HG02588 (cell line): ENCODE measurements around the gene ILDR1.

Experiments used
- ATAC-seq: cut with Tn5 transposase; IDR thresholded peaks from one replicate; pipeline ENCODE4 v1.9.1; 2021; ENCODE audit warnings: mild to moderate bottlenecking, moderate library complexity; ENCODE audit not compliant: unreplicated experiment

ILDR1 gene

DNA sequence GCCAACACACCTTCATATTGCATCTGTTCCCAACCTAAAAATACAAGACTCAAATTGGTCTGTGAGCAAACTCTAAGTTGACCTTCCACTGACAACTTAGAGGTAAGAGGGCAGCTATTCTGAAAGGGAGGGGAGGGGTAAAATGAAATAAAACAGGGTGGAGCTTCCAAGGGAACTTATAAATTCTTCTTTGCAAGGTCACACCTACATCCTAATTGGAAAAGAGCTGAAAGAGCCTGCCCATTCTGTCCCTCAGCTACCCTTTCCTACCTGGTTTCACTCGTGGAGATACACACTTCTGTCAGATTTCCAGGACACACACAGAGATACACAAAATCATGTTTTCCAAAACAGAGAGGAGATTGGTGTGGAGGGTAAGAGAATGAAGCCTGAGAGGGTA lies 1.0 kb downstream of the ILDR1 start:
- ATAC-seq, result no peak

DNA sequence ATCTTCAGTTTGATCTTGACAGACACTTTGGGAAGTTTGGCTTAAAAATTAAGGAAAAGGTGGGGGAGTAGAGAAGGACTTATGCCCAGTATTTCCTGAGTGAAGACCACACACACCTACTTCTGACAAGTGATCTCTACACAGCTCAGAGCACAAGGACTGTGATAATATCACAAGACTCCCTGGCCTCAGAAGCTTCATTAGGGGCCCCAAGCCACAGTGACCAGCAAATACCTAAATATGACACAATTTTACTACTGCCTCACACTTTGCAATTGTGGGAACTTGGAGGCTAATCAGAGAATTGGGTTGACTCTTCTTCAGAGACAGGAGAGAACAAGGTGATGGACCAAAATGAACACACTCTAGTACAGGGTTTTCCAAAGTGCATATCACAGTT lies 2.6 kb downstream of the ILDR1 start:
- ATAC-seq, result no peak

- peak; percentile 76 for ATAC-seq
Observed at GRCh38 chr3:122014741-122015140, 7.3 kb downstream of the ILDR1 start.

- no peak for ATAC-seq
Observed at GRCh38 chr3:122013448-122013925, 8.6 kb downstream of the ILDR1 start.

GRCh38 chr3:122012821-122013220 lies 9.2 kb downstream of the ILDR1 start:
- no peak for ATAC-seq

DNA sequence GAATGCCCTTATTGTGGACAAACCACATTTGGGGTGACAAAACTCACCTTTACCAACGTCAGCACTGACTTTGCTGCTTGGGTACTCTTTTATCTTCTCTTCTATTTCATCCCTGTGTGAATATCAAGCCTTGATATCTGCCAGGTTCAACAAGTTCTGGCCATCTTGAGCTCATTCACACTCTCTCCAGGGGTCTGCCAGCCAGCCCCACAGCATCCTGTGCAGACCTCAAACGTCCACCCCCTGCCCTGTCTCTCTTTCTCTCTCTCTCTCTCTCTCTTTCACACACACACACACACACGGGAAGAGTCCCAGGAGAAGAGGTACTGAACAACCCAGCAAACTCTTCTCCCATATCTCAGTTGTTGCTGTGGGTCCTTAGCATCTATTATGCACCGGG lies 10.7 kb downstream of the ILDR1 start:
- ATAC-seq, result no peak

DNA sequence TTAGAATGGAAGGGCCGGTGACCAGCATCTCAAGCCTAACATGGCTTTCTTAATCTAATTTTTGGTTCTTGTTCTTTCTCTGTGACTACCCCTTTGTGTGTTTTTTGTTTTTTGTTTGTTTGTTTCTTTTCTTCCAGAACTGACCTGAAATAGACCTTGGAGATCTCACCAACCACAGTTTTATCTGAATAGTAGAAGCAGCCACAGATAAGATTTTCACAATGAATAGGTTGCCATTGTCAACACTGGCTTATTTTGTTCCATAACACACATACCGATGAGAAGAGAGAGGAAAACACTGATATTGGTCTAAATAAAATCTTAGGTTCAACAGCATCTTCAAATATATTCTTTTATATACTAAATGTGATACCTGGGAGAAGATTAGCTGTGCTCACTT lies 11.5 kb downstream of the ILDR1 start:
- ATAC-seq, result no peak

- ATAC-seq, result no peak
Observed at GRCh38 chr3:122008166-122008565, 13.9 kb downstream of the ILDR1 start.

GRCh38 chr3:122006267-122006666 lies 15.8 kb downstream of the ILDR1 start:
- ATAC-seq, result no peak

GRCh38 chr3:122004991-122005565 lies 17.0 kb downstream of the ILDR1 start:
- peak; percentile 59 for ATAC-seq

DNA sequence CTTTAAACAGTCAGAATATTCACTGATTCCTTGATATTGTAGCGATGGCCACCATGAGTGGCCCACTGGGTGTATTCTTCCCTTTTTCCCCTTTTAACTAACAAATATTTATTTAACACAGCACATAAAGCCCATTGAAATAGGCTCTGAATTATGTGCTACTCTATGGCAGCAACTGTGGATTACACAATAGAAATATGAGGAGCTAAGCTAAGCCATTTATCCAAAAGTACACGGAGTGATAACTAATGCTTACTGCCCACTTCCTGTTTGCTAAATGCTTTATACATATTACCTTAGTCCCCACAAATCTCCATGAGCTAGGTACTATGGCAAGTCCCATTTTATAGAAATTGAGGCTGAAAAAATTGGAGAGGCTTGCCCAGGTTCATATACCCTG lies 17.9 kb downstream of the ILDR1 start:
- no peak for ATAC-seq

DNA sequence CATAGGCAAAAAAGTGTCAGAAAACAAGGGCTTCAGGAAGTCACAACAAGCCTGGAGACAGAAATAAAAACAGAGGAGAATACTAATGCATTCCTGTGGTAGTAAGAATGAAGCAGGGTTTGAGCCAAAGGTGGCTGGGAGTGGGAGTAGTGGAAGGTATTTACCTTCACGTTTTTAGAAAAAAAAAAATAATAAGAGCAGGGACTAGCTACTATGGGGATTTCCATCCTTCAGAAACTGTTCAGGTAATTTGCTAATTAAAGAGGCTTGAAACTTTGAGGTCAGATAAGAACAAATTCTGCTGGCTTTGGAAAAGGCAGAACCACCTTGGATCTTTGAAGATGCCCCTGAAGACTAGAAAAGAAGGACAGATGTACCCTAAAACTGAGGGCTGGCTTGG lies 18.4 kb downstream of the ILDR1 start:
- no peak for ATAC-seq

- no peak for ATAC-seq
Observed at GRCh38 chr3:122003112-122003511, 18.9 kb downstream of the ILDR1 start.

GRCh38 chr3:122002611-122003010 lies 19.4 kb downstream of the ILDR1 start:
- ATAC-seq, result no peak

- ATAC-seq, result no peak
Observed at GRCh38 chr3:122001892-122002291, 20.2 kb downstream of the ILDR1 start.

- no peak for ATAC-seq
Observed at GRCh38 chr3:122000936-122001605, 21.0 kb downstream of the ILDR1 start.

GRCh38 chr3:121999931-122000330 lies 22.1 kb downstream of the ILDR1 start:
- no peak for ATAC-seq

- ATAC-seq, result no peak
Observed at GRCh38 chr3:121998611-121999473, 23.2 kb downstream of the ILDR1 start.

DNA sequence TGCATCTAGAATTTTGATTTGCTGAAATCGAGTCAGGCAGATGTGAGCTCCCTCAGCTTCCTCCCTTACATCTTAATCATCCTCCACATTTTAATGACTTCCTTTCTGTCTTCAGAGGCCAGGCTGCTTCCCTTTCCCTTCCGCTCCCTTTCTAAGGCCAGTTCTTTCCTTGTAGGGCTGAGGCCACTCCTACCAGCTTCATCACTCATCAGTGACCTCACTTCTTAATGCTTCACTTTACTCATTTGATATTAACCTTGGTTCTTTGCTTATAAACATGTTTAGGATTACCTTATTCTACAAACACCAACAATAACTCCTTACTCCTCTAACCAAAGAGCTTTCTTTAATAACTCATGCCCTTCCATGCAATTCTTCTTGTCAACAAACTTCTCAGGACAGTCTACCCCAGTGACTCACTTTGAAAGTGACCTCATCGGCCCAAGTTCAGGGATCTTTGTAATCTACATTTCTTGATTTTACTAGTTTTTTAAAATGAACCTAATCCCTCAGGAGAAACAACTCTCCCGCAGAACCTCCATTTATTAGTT lies 23.9 kb downstream of the ILDR1 start:
- no peak for ATAC-seq

GRCh38 chr3:121997372-121997771 lies 24.7 kb downstream of the ILDR1 start:
- peak; percentile 23 for ATAC-seq

- ATAC-seq, result no peak
Observed at GRCh38 chr3:121996441-121996840, 25.6 kb downstream of the ILDR1 start.
